ENCODE measurements around the gene GABBR2.

The GABBR2 gene

DNA sequence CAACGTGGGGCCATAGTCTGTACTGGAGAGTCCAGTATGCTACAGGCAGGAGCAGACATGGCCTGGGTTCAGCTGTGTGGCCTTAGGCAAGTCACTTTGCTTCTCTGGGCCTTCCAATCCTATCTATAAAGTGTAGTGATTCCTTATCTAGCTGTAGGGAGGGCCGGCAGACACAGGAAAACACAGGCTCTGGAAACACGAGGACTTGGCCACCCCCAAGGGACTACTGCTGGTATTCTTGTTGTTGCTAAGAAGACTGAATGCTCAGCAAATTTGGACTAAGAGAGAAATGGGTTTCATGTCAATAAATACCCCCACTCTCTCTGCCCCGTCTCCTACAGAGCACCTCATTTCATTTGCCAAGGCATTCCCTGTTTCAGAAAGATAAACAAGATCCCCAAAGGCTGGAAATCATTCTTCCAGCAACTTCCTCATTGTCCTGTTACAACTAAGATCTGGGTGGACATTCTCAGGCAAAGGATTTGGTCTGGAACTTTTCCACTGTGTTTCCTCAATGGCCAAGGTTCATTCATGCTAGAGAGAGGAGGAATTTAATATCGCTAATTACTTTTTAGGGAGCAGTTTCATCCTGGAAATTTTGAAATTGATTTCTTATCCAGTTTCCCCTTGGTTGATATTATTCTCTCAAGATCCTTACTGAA lies 105.8 kb downstream of the GABBR2 start:
- H3K27ac ChIP-seq, result no peak overlapping the region
- TF ChIP-seq, protein P1, sequence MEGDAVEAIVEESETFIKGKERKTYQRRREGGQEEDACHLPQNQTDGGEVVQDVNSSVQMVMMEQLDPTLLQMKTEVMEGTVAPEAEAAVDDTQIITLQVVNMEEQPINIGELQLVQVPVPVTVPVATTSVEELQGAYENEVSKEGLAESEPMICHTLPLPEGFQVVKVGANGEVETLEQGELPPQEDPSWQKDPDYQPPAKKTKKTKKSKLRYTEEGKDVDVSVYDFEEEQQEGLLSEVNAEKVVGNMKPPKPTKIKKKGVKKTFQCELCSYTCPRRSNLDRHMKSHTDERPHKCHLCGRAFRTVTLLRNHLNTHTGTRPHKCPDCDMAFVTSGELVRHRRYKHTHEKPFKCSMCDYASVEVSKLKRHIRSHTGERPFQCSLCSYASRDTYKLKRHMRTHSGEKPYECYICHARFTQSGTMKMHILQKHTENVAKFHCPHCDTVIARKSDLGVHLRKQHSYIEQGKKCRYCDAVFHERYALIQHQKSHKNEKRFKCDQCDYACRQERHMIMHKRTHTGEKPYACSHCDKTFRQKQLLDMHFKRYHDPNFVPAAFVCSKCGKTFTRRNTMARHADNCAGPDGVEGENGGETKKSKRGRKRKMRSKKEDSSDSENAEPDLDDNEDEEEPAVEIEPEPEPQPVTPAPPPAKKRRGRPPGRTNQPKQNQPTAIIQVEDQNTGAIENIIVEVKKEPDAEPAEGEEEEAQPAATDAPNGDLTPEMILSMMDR (conservative IDR thresholded peaks at IDR 0.05), result no peak
- TF ChIP-seq ZFX (IDR thresholded peaks at IDR 0.05), result no peak

DNA sequence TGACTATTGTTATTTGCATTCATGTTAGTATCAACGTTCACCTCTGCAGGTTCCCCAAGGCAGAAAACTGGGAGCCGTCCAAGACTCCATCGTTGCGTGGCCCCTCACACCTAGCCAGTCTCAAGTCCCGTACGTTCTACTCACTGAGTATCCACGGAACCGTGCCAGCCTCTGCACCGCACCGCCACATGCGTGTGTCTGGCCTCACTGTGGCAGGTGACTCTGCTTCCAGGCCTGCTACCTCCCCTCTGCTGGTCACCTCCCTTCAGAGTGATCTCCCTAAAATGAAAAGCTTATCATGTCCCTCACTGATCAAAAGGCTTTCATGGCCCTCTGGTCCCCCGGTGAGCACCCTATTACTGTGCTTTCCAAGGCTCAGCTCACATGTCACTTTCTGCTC lies 108.1 kb downstream of the GABBR2 start:
- no peak for TF ChIP-seq ZFX (IDR thresholded peaks at IDR 0.05)
- TF ChIP-seq, protein P1 (conservative IDR thresholded peaks at IDR 0.05), result no peak
- no peak overlapping the region for H3K27ac ChIP-seq

DNA sequence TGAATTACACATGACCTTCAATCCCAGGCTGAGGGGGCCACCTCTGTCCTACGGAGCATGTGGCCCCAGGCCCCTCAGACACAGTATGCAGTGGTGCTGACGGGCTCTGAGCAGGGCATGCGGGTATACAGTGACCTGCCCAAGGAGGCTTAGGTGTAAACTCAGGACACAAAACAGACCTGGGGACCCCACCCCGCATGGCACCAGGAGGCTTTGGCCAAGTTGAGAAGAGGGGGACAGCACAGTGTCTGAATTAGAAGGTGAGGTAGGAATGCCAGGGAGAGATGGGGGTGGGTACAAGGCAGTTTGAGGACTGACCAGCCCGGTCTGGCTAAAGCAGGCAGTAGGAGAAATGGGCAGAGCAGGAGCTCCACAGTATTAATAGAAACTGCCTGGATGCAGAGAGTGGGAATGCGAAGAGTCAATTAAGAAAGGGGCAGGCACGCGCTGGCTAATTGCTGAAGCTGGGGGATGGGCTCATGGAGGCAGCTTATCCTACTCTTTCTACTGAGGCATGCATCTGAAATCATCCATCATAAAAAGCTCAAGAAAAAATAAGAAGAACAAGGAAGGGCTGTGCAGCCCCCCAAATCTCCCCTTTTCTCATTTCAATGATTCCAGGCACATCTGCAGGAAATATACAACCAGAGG lies 109.0 kb downstream of the GABBR2 start:
- no peak for TF ChIP-seq ZFX (IDR thresholded peaks at IDR 0.05)
- TF ChIP-seq, protein P1 (conservative IDR thresholded peaks at IDR 0.05), result no peak
- H3K27ac ChIP-seq, result no peak overlapping the region

DNA sequence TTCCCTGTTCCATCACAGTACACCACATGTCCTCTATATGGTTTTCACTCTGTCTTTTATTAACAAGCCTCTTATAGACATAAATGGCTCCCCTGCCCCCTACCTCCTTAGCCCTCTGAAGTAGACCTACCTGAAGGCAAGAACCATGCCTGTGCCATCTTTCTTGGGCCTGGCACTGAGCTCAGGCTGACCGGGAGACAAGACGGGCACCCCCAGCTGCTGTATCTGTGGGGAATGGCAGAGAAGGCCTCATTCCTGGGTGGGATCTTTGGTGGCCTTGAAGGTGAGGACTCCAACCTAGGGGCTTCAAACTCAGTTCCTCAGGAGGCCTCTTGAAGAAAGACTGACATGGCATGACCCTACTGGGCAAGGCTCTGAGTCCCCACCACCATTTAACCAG lies 109.9 kb downstream of the GABBR2 start:
- no peak overlapping the region for H3K27ac ChIP-seq
- no peak for TF ChIP-seq ZFX (IDR thresholded peaks at IDR 0.05)
- TF ChIP-seq, protein P1 (conservative IDR thresholded peaks at IDR 0.05), result no peak

DNA sequence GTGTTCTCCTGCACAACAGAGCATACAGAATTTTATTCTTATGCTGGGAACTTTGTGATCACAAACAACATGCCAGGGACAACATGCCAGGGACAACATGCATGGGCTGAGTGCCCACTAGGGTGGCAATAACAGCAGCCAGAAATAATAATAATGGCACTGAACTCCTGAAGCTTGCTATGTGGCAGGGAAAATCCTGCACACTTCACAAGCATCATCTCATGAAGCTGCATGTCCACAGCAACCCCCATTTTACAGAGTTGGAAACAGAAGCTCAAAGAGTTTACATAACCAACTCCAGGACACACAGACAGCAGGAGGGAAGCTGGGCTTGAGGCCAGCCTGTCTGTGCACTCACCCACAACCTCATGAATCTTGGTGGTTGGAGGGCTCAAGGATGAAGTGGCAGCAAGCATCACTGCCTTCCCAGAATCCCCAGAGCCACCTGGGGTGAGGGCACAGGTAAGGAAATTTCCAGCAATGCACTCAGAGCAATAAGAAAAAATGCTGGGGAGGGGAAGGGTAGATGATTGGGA lies 111.4 kb downstream of the GABBR2 start:
- no peak overlapping the region for H3K27ac ChIP-seq
- TF ChIP-seq, protein P1 (conservative IDR thresholded peaks at IDR 0.05), result no peak
- TF ChIP-seq ZFX (IDR thresholded peaks at IDR 0.05), result no peak

DNA sequence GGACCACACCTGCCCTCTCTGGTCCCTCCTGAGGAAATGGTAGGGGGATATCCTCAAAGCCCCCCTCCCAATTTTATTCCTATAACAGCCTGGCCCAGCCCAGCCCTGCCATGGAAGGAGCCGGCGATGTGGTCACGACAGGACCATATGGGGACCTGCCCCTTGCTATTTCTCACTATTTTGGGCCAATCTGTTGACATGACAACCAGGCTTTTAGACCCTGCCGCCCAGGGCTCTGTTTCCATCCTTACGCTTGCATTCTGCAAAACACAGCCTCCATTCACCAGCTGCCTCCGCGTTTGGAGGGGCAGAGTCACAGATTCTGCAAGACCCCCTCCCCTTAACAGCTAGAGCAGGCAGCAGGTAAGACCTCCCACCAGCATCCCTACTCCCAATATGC lies 112.2 kb downstream of the GABBR2 start:
- no peak overlapping the region for H3K27ac ChIP-seq
- TF ChIP-seq, protein P1 (conservative IDR thresholded peaks at IDR 0.05), result no peak
- no peak for TF ChIP-seq ZFX (IDR thresholded peaks at IDR 0.05)

DNA sequence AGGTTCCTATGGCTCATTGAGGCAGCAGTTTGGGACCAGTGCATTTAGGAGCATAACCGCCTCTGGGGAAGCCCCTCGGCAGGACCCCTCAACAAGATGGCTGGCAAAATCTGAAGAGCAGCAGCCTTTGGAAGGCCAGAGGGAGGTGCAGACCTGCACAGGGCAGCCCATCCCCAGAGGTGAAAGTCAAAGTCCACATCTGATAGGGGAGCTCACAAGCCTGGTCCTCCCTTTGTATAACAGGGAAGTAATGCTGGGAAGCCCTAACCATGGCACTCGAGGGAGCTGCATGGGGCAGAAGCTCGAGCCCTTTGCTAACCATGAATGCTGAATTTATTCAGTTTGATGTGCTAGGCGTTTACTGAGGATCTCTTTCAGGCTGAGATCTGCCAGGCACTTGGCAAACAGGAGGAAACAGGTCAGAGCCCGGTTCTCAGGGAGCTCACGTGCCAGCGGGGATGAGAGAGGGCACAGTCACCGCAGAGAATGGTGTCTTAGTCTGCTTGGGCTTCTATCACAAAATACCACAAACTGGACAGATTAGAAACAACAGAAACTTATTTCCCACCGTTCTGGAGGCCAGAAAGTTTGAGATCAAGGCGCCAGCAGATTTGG lies 114.1 kb downstream of the GABBR2 start:
- TF ChIP-seq, protein P1 (conservative IDR thresholded peaks at IDR 0.05), result no peak
- no peak for TF ChIP-seq ZFX (IDR thresholded peaks at IDR 0.05)
- H3K27ac ChIP-seq, result no peak overlapping the region
